Activated naive CD4-positive, alpha-beta T cell treated with anti-CD3 and anti-CD28 coated beads for 36 hours (primary cell): ENCODE measurements around the gene RPP25. TPM values are rescaled to one million over a fixed set of nuclear protein-coding genes. Genes with fewer than 3 reads are reported as not detected.

Experiments
- CTCF ChIA-PET: fragments of 350-600 bp; sonication (Branson Sonifier 250); formaldehyde crosslinking; loops from one replicate; lab custom pipeline; 2021; ENCODE audit warnings: antibody characterized with exemption; lab: Charles Lee
- DNase-seq: peaks from one replicate; pipeline ENCODE4 v3.0.0-alpha.2; 2020
- H3K27ac Mint-ChIP-seq: one replicate; pipeline ENCODE4 v1.8.0; 2021; ENCODE audit warnings: mild to moderate bottlenecking, mixed read lengths
- H3K27me3 Mint-ChIP-seq: one replicate; pipeline ENCODE4 v1.8.0; 2021; ENCODE audit warnings: low read depth, mixed read lengths
- H3K36me3 Mint-ChIP-seq: one replicate; pipeline ENCODE4 v1.8.0; 2021; ENCODE audit warnings: low read depth, mixed read lengths
- H3K4me1 Mint-ChIP-seq: one replicate; pipeline ENCODE4 v1.8.0; 2021; ENCODE audit warnings: low read depth, mixed read lengths
- H3K4me3 Mint-ChIP-seq: one replicate; pipeline ENCODE4 v1.8.0; 2021; ENCODE audit warnings: mild to moderate bottlenecking, moderate library complexity, mixed read lengths
- H3K9me3 Mint-ChIP-seq: one replicate; pipeline ENCODE4 v1.8.0; 2021; ENCODE audit warnings: mixed read lengths
- intact Hi-C: fragments of 100-400 bp; cut with micrococcal nuclease; formaldehyde crosslinking; loops from one replicate; pipeline ENCODE4 v1.15.1; 2023
- total RNA-seq, 2 experiments: library from RNA; stranded (reverse); gene quantifications; one replicate each; pipeline ENCODE4 v1.2.3, GENCODE V29; 2021

The RPP25 gene, protein sequence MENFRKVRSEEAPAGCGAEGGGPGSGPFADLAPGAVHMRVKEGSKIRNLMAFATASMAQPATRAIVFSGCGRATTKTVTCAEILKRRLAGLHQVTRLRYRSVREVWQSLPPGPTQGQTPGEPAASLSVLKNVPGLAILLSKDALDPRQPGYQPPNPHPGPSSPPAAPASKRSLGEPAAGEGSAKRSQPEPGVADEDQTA
- 1 to 10 TPM; 3.5 to 3.7 TPM for total RNA-seq

DNA sequence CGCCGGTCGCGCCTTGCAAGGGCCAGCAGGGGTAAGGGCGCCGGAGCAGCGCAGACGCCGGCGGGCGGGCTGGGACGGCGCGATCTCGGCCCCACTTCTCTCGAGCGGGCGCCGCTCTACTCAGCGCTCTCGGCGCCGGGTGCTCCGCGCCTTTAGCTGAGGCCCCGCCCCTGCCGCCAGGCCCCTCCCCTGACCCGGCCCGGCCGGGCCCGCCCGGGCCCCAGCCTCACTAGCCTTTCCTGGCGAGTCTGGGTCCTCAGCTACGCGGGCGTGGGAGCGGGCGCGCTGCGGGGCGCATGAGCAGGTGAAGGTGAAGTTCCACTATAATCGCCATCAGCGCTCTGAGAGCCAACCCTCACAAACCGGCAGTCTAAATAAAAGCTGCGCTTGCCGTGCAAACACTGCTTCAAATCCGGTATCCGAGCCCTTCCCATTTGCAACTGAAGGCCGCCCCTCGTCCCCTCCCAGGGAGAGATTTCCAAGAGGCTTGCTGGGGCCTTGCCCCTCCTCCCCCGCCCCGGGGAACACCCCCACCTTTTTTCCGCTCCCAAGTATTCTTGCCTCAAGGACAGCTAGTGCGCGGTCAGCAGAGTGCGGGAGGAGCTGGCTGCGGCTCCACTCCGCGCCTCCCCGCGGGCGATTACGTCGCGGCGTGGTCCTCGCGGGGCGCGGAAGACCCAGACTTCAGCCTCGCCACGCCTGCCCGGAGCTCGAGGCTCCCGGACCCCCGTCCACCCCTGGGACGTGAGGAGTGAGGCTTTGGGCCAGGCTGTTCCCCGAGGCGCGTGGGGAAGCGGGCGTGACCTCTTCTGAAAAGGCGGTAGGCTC, at the start of gene RPP25:
TSS of gene RPP25 (minus strand) at position 125 of the 828 bp plus-strand sequence. CDS start 189 bp downstream, outside the sequence.
- CTCF ChIA-PET = interaction anchor here (0.5 to 1.3 kb wide), 6 partner anchors 18 to 247 kb away, joined by 3 to 5 read pairs (median 4); partner anchors contain the start of gene COX5A
- intact Hi-C loops = loop anchor here (1.0 to 5.0 kb wide), 6 partner anchors 19 to 415 kb away; partner anchors contain the start of genes ARID3B, COX5A, PPCDC and SCAMP5
- Mint-ChIP-seq H3K36me3 (no peaks in the 10 kb centered on the region), H3K27me3 (peaks cover 28% of the 10 kb centered on the region), H3K9me3 (no peaks in the 10 kb centered on the region), H3K4me3 (peak within 1 kb of the TSS; percentile 69), H3K4me1 (peaks cover 44% of the 10 kb centered on the region), H3K27ac (no peak within 1 kb of the TSS)
- DNase-seq = peak; percentile 65

DNA sequence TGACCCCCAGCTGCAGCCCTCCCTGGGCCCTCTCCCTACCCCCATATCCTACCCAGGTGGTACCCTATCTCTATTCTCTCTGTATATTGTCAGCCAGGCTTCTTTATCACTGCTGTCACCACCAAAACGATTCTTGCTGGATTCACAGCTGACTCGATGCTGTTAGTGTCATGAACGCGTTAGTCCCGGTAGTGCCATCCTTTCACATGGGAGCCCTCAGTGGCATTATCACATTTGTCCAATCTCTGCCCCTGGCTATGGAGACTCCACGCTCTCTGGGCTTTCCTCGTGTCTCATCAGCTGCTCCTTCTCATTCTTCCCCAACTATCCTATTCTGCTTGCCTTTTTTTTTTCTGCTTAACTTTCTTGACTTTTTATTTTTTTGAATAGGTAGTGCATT, 45.8 kb upstream of the RPP25 start:
- CTCF ChIA-PET = no interaction called here
- H3K36me3 Mint-ChIP-seq = no peaks in the 10 kb centered on the region
- intact Hi-C loops = no loop called here

DNA sequence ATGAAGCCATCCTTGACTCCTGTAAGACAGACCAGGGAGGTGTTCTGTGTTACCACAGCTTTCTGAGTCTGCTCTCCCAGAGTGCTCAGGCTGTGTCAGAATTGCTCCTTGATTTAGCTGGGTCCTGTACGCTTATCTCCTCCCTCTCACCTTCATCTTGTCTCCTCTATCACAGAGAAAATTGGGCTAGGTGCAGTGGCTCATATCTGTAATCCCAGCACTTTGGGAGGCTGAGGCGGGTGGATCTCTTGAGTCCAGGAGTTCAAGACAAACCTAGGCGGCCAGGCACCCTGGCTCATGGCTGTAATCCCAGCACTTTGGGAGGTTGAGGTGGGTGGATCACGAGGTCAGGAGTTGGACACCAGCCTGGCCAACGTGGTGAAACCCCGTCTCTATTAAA, 44.7 kb upstream of the RPP25 start:
- Mint-ChIP-seq H3K36me3 (no peaks in the 10 kb centered on the region), H3K4me3 (no peak overlapping the region), H3K4me1 (peaks cover 3% of the 10 kb centered on the region), H3K9me3 (no peaks in the 10 kb centered on the region), H3K27ac (no peak overlapping the region), H3K27me3 (peaks cover 25% of the 10 kb centered on the region)
- CTCF ChIA-PET = no interaction called here
- intact Hi-C loops = no loop called here
- DNase-seq = no peak

More for the DNA sequence above, 45.8 kb upstream of the RPP25 start:
- H3K4me3 Mint-ChIP-seq = no peak overlapping the region
- H3K27me3 Mint-ChIP-seq = peaks cover 16% of the 10 kb centered on the region
- no peak for DNase-seq
- H3K27ac Mint-ChIP-seq = no peak overlapping the region
- no peaks in the 10 kb centered on the region for H3K9me3 Mint-ChIP-seq
- no peaks in the 10 kb centered on the region for H3K4me1 Mint-ChIP-seq

DNA sequence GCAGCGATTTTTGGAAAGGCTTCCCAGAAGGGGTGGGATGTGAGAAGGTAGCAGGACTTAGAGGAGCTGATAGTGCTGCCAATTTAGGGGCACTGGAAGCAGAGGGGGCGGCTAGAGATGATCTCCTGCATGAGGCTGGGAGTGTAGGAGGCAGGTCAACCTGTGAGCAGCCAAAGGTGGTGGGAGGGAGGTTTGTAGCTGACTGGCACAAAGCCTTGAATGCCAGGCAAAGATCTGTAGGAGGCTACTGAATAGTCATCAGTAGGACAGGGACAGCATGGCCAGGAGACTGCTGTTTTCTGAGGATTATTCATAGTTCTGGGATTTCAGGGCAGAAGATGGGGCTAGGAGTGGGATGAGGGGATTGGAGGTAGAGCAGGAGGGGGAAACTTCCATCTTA, 41.0 kb upstream of the RPP25 start:
- H3K27ac Mint-ChIP-seq = no peak overlapping the region
- H3K4me1 Mint-ChIP-seq = peaks cover 12% of the 10 kb centered on the region
- CTCF ChIA-PET = no interaction called here
- intact Hi-C loops = loop anchor here (5.0 kb wide), 1 partner anchor 170 kb away; the partner anchor contains the start of gene CPLX3
- H3K27me3 Mint-ChIP-seq = peaks cover 36% of the 10 kb centered on the region
- no peak for DNase-seq
- no peaks in the 10 kb centered on the region for H3K9me3 Mint-ChIP-seq
- no peak overlapping the region for H3K4me3 Mint-ChIP-seq
- H3K36me3 Mint-ChIP-seq = no peaks in the 10 kb centered on the region

DNA sequence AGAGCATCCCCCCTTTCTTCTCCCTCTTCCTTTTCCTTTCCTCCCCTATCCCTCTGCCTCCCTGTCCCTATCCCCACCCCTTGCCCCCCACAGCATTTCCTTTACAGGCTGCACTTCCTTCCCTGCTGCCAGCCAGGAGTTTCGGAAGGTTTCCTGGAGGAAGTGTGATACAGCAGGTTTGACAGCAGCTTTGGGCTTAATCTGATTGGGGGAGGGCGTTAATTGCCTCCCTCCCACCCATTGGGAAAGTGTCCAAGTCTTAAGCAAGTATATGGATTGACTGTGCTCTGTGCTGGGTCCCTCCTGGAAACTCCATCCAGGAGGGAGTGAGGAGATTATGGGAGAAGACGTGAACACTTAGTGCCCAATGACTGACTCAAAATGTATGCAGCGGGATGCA, 40.6 kb upstream of the RPP25 start:
- no peak overlapping the region for H3K27ac Mint-ChIP-seq
- no peaks in the 10 kb centered on the region for H3K9me3 Mint-ChIP-seq
- intact Hi-C loops = loop anchor here (5.0 kb wide), 1 partner anchor 170 kb away; the partner anchor contains the start of gene CPLX3
- H3K36me3 Mint-ChIP-seq = no peaks in the 10 kb centered on the region
- peaks cover 33% of the 10 kb centered on the region for H3K27me3 Mint-ChIP-seq
- DNase-seq = no peak
- peaks cover 12% of the 10 kb centered on the region for H3K4me1 Mint-ChIP-seq
- CTCF ChIA-PET = no interaction called here
- no peak overlapping the region for H3K4me3 Mint-ChIP-seq

DNA sequence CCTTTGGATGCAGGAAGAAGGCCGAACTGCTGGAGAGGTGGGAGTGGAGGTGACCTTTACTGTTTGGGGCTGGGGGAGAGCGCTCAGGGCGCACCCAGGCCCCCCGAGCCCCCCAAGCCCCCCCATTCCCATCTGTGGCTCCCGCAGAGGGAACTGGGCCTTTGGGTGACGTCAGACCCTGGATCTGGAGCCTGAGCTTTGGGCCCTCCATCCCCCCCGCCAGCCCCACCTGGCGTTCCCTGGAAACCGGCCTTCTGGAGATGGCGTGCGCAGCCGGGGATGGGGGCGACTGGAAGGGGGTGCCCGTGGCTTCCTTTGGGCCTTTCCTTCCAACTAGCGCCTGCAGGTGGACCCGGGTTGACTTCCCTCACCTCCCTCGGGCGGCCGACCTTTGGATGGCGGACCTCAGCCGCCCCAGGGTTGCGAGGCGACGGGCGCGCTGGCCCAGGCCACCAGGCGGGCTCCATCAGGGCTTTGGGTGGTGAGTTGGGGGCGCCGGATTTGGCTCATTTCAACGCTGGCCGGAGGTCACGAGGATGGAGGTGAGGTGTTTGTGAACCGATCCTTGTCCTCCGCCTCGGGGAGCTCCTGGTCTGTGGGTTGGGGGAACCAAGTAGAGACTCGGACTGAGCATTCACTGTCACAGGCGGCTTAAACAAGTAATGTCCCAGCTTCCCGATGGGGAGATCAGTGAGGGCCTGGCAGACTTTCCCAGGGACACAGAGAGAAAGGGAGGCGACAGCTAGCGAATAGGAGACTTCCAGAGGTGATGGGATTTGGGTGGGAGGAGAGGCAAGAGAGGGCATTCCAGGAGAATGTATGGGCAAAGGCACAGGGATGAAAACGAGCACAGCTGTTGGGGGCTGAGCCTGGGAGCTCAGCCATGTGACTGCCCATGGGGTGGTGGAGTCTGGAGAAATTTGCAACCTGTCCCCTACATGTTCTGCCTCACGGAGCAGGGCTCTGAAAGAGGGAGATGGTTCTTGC, 39.5 kb upstream of the RPP25 start:
- Mint-ChIP-seq H3K36me3 (no peaks in the 10 kb centered on the region), H3K9me3 (no peaks in the 10 kb centered on the region), H3K4me1 (peaks cover 12% of the 10 kb centered on the region), H3K27me3 (peaks cover 33% of the 10 kb centered on the region), H3K4me3 (peak overlapping the region; percentile 65), H3K27ac (no peak overlapping the region)
- no peak for DNase-seq
- CTCF ChIA-PET = no interaction called here
- intact Hi-C loops = loop anchor here (1.0 to 5.0 kb wide), 2 partner anchors 40 to 169 kb away; partner anchors contain the start of genes CPLX3 and RPP25

DNA sequence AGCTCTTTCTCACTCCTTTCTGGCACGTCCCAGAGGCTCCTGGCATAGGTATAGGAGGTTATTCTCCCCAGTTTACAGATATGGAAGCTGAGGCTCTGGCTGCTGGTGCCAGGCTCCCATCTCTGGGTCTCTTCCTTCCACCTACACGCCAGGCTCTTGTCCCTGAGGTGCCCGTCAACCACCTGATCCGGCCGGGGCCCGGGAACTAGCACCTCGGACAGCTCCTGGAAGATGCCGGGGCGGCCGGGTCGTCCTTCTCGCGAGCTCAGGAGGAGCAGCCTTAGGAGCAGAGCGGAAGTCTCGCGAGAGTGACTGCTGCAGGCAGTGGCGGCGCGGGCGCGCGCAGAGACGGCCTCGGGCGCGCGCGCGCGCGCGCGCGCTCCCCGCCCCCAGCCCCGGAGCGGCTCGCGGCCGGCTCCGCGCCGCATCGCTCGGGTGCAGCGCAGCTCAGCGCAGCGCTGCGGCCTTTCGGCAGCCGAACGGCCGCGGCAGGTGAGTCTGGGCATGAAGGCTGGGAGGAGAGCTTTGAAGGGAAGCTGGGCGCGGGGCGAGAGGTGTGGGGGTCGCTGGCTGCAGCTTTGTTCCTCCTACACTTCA, 38.7 kb upstream of the RPP25 start, which contains the start of gene SCAMP5:
TSS of gene SCAMP5 (plus strand) at position 382 of the 597 bp plus-strand sequence. CDS start 16,277 bp downstream, outside the sequence.
- DNase-seq = peak; percentile 95
- no peak within 1 kb of the TSS for H3K27ac Mint-ChIP-seq
- intact Hi-C loops = loop anchor here (1.0 to 5.0 kb wide), 2 partner anchors 39 to 168 kb away; partner anchors contain the start of genes CPLX3 and RPP25
- CTCF ChIA-PET = no interaction called here
- no peaks in the 10 kb centered on the region for H3K36me3 Mint-ChIP-seq
- H3K27me3 Mint-ChIP-seq = peaks cover 33% of the 10 kb centered on the region
- H3K9me3 Mint-ChIP-seq = no peaks in the 10 kb centered on the region
- peak within 1 kb of the TSS; percentile 65 for H3K4me3 Mint-ChIP-seq
- peaks cover 15% of the 10 kb centered on the region for H3K4me1 Mint-ChIP-seq

DNA sequence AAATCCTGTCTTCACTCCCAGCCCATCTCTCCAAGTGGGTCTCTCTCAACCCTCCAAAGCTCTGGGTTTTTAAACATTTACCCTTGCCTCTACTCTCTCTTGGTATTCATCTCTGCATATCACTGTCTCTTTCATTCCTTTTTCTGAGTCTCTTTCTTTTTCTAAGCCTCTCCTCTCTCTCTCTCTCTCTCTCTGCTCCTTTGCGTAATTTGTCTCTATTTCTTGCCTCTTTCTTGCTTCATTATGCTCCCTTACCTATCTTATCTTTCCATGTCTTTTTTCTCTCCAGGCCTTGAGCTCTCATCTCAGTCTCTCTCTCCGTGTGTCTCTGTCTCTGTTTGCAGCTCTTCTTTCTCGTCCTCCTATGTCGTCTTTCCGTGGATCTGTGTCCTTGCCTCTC, 38.1 kb upstream of the RPP25 start:
- Mint-ChIP-seq H3K4me3 (peak overlapping the region; percentile 65), H3K36me3 (no peaks in the 10 kb centered on the region), H3K4me1 (peaks cover 15% of the 10 kb centered on the region), H3K9me3 (no peaks in the 10 kb centered on the region), H3K27ac (no peak overlapping the region), H3K27me3 (peaks cover 33% of the 10 kb centered on the region)
- CTCF ChIA-PET = no interaction called here
- DNase-seq = no peak
- intact Hi-C loops = loop anchor here (1.0 to 5.0 kb wide), 2 partner anchors 38 to 167 kb away; partner anchors contain the start of genes CPLX3 and RPP25

DNA sequence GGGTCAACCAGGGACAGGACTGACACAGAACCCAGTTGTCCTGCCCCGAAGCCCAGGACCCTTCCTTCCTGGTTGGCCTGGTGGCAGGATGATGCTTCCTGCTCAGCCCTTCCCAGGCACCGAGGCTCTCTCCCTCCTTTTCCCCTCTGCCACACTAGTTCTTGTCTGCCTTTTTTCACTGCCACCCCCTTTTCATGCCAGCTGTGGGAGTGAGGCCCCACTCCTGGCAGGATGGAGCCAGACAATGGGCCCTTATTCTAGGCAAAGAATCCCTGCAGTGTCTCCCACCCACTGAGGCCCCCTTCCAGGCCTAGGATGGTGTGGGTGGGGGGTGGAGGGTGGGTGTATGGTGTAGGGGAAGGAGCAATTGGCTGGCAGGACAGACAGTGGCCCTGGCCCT, 37.7 kb upstream of the RPP25 start:
- H3K36me3 Mint-ChIP-seq = no peaks in the 10 kb centered on the region
- H3K4me3 Mint-ChIP-seq = no peak overlapping the region
- intact Hi-C loops = no loop called here
- peaks cover 31% of the 10 kb centered on the region for H3K27me3 Mint-ChIP-seq
- H3K9me3 Mint-ChIP-seq = no peaks in the 10 kb centered on the region
- CTCF ChIA-PET = no interaction called here
- H3K27ac Mint-ChIP-seq = no peak overlapping the region
- H3K4me1 Mint-ChIP-seq = peaks cover 15% of the 10 kb centered on the region
- no peak for DNase-seq

DNA sequence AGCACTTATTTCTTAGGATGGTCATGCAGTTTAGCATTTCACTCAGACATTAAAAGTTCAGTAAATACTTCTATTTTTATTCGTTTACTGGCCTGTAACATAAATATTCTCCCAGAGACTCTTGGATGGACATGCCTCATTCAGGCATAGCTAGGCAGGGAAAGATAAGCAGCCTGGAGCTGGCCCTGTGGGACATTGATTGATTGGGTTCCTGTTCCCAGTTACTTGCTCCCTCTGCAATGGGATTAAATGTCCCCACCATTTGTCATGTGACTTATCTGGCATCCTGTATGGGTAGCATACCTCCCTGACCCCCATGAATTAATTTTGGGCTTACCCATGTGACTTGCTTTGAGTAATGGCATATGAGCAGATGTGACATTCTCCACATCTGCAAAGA, 36.0 kb upstream of the RPP25 start:
- CTCF ChIA-PET = no interaction called here
- Mint-ChIP-seq H3K4me3 (no peak overlapping the region), H3K9me3 (no peaks in the 10 kb centered on the region), H3K27ac (no peak overlapping the region), H3K4me1 (peaks cover 15% of the 10 kb centered on the region), H3K27me3 (peaks cover 22% of the 10 kb centered on the region), H3K36me3 (no peaks in the 10 kb centered on the region)
- intact Hi-C loops = no loop called here
- no peak for DNase-seq

DNA sequence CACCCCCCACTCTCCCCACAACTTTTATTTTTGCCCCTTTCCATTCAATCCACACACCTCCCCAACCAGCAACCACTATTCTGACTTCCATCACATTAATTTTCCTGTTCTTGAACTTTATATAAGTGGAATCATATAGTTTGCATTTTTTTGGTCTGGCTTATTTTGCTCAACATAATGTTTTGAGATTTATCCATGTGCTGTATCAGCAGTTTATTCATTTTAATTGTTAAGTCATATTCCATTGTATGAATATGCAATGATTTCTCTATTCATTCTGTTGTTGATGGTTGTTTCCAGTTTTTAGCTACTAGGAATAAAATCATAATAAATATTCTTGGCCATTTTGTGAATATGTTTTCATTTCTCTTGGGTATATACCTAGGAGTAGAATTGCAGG, 33.0 kb upstream of the RPP25 start:
- Mint-ChIP-seq H3K36me3 (no peaks in the 10 kb centered on the region), H3K27me3 (peaks cover 8% of the 10 kb centered on the region), H3K4me1 (peaks cover 4% of the 10 kb centered on the region), H3K9me3 (no peaks in the 10 kb centered on the region), H3K27ac (no peak overlapping the region), H3K4me3 (no peak overlapping the region)
- CTCF ChIA-PET = no interaction called here
- DNase-seq = no peak
- intact Hi-C loops = no loop called here
